Measurements from ENCODE around the gene KLF11. TPM values are rescaled to one million over a fixed set of nuclear protein-coding genes. Genes with fewer than 3 reads are reported as not detected.
A peak's percentile ranks its signal among the peaks of the same experiment; 100 is the strongest.

Gene KLF11
- total and polyA plus RNA-seq, 9 of the 15 experiments (the other 6 are each of a cell fraction or from before 2014, with no cell fraction given): 2.1 to 13.4 (median 6.5) TPM

GRCh38 chr2:10063566-10063965 lies 20.2 kb downstream of the KLF11 start (continued):
- TF ChIP-seq EHMT2 (IDR thresholded peaks at IDR 0.05): no peak

- Histone ChIP-seq H3K27ac (ENCODE audit: extremely low read depth, low read depth, low read length) (no peak overlapping the region), H4K20me1 (replicated peaks; ENCODE audit: control insufficient read depth, insufficient read depth, low read length) (no peaks in the 10 kb centered on the region), H3K4me2 (ENCODE audit: insufficient read depth, low read length) (no peak overlapping the region), H3K4me1 (replicated peaks in 1 of 2; ENCODE audit: control insufficient read depth in 2 of 2, insufficient read depth in 2 of 2, low read length in 2 of 2) (peaks cover 0 to 20% of the 10 kb centered on the region in 2 experiments; a peak in 2 of 5 replicates), H3K36me3 (ENCODE audit: control insufficient read depth, insufficient read depth, low read length) (no peaks in the 10 kb centered on the region), H3K9me1 (ENCODE audit: control insufficient read depth, insufficient read depth, low read length) (no peaks in the 10 kb centered on the region), H3K27me3 (ENCODE audit: control insufficient read depth in 2 of 2, insufficient read depth in 2 of 2, low read length in 2 of 2) (no peaks in the 10 kb centered on the region), H3K9me3 (replicated peaks; ENCODE audit: control insufficient read depth, insufficient read depth, low read depth, low read length) (peaks cover 1% of the 10 kb centered on the region; the same call in 1 of the 2 replicates), H3K4me3 (no peak overlapping the region), H3K79me2 (ENCODE audit: control insufficient read depth, insufficient read depth, low read length) (no peaks in the 10 kb centered on the region), H2AFZ (ENCODE audit: low read depth, low read length) (no peak overlapping the region), H3K9ac (ENCODE audit: insufficient read depth in 1 of 2, low read depth in 2 of 2, low read length in 2 of 2) (peak overlapping the region in 1 of 2 experiments; percentile 76; a peak in 2 of 4 replicates)
- intact Hi-C loops (cut with micrococcal nuclease) (no loop called here), in situ Hi-C loops (cut with MboI) (loop anchor here (5.0 kb wide), 1 partner anchor 352 kb away; no protein-coding TSS in a partner anchor)
- ATAC-seq (no peak), DNase-seq (ENCODE audit: extremely low read depth in 1 of 4, low spot score in 3 of 4) (no peak), FAIRE-seq (no peak)
- WGBS (ENCODE audit: insufficient coverage, low coverage, missing lambda C conversion rate): 66% methylated on average over 14 of the region's 18 CpGs
- TF ChIP-seq NCOA4 (IDR thresholded peaks at IDR 0.05; ENCODE audit: partially characterized antibody): no peak
- POLR2A ChIA-PET: interaction anchor here (1.1 to 1.7 kb wide), 2 partner anchors 10 to 31 kb away, joined by 3 to 6 read pairs; no protein-coding TSS in a partner anchor
- CTCF ChIA-PET (ENCODE audit: low intra/inter-chr PET ratio): no interaction called here
- no TSS peak for BruUV-seq (replicated peaks)
Measured at GRCh38 chr2:10064932-10065772, 21.8 kb downstream of the KLF11 start.

GRCh38 chr2:10065773-10066055 lies 22.4 kb downstream of the KLF11 start:
- DNase-seq (ENCODE audit: extremely low read depth in 1 of 4, low spot score in 3 of 4) (no peak), FAIRE-seq (no peak), ATAC-seq (no peak)
- intact Hi-C loops (cut with micrococcal nuclease) (no loop called here), in situ Hi-C loops (cut with MboI) (loop anchor here (5.0 kb wide), 1 partner anchor 352 kb away; no protein-coding TSS in a partner anchor)
- Histone ChIP-seq H3K9me1 (ENCODE audit: control insufficient read depth, insufficient read depth, low read length) (no peaks in the 10 kb centered on the region), H2AFZ (ENCODE audit: low read depth, low read length) (no peak overlapping the region), H3K4me2 (ENCODE audit: insufficient read depth, low read length) (no peak overlapping the region), H3K79me2 (ENCODE audit: control insufficient read depth, insufficient read depth, low read length) (no peaks in the 10 kb centered on the region), H3K9ac (ENCODE audit: insufficient read depth in 1 of 2, low read depth in 2 of 2, low read length in 2 of 2) (no peak overlapping the region), H3K4me1 (replicated peaks in 1 of 2; ENCODE audit: control insufficient read depth in 2 of 2, insufficient read depth in 2 of 2, low read length in 2 of 2) (peaks cover 0 to 15% of the 10 kb centered on the region in 2 experiments; a peak in 2 of 5 replicates), H3K27me3 (ENCODE audit: control insufficient read depth in 2 of 2, insufficient read depth in 2 of 2, low read length in 2 of 2) (no peaks in the 10 kb centered on the region), H4K20me1 (replicated peaks; ENCODE audit: control insufficient read depth, insufficient read depth, low read length) (no peaks in the 10 kb centered on the region), H3K4me3 (no peak overlapping the region), H3K9me3 (replicated peaks; ENCODE audit: control insufficient read depth, insufficient read depth, low read depth, low read length) (peaks cover 1% of the 10 kb centered on the region; the same call in 1 of the 2 replicates), H3K36me3 (ENCODE audit: control insufficient read depth, insufficient read depth, low read length) (no peaks in the 10 kb centered on the region), H3K27ac (ENCODE audit: extremely low read depth, low read depth, low read length) (no peak overlapping the region)
- TF ChIP-seq ESRRB (CRISPR knock-in tag; IDR thresholded peaks at IDR 0.05; ENCODE audit: borderline replicate concordance) (no peak), THAP12 (CRISPR knock-in tag; IDR thresholded peaks at IDR 0.05) (no peak)
- CTCF ChIA-PET (ENCODE audit: low intra/inter-chr PET ratio): no interaction called here
- BruUV-seq (replicated peaks): no TSS peak
- POLR2A ChIA-PET: interaction anchor here (1.1 to 1.7 kb wide), 2 partner anchors 11 to 31 kb away, joined by 3 to 6 read pairs; no protein-coding TSS in a partner anchor
- 60% methylated on average over 6 of the region's 6 CpGs for WGBS (ENCODE audit: insufficient coverage, low coverage, missing lambda C conversion rate)
